ENCODE results near the gene TEAD3. TPM values are rescaled to one million over a fixed set of nuclear protein-coding genes. Genes with fewer than 3 reads are reported as not detected.
"Not testable (repeated sequence)": the region's sequence is repeated elsewhere in the genome, so short reads cannot be mapped to it uniquely, and the experiment has no call there.

The TEAD3 gene
- total RNA-seq, 1 donor from 2014 or later = 6.8 TPM

DNA sequence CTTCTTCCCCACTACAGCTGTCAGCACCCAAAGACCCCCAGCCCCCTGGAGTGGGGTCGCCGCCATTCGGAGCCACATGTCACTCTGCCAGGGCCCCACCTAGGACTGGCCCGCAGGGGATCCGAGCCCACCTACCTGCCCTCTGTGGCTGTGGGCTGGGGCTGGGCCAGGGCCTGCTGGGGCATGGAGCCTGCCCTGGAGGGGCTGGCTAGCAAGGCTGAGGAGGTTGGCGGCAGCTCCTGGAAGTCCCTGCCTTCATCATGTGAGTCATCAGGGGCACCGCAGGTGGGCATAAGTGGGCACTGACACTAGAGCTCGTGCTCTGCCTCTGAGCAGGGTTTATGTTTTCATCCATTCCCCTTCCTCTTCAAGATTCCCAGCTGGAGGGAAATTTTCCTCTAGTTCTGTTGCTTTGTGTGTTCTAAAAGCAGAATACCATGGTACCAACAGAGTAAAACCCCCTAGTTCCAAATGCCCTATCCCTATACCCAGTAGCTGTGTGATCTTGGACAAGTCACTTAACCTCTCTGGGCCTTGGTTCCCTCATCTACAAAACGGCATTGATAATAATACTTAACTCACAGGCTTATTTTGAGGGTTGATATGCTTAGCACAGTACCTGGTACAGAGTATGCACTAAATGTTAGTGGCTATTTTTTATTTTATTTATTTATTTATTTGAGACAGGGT is 53.4 kb downstream of the TEAD3 start:
- Histone ChIP-seq H3K4me3 (ENCODE audit: low read length in 3 of 3) (no peak overlapping the region), H3K9ac (ENCODE audit: low read depth in 1 of 3, low read length in 3 of 3) (no peak overlapping the region), H3K4me1 (ENCODE audit: control insufficient read depth in 3 of 3, insufficient read depth in 3 of 3, low read length in 3 of 3) (no peaks in the 10 kb centered on the region)

DNA sequence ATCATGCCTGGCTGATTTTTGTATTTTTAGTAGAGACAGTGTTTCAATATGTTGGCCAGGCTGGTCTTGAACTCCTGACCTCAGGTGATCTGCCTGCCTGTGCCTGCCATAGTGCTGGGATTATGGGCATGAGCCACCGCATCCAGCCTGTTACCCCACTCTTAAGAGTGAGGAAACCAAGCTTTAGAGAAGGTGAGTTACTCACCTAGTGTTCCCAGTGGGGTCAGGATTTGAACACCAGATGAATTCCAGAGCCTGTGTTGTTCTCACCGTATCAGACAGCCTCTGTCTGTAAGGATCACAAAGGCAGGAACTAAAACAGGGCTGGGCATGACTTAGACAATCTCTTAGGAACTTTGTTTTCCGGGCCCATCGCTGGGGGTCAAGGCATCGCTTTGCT is 54.2 kb downstream of the TEAD3 start:
- Histone ChIP-seq H3K36me3 (ENCODE audit: control insufficient read depth in 3 of 3, insufficient read depth in 3 of 3, low read length in 3 of 3) (peaks cover 0 to 2% (median 0%) of the 10 kb centered on the region in 3 donors), H3K9ac (ENCODE audit: low read depth in 1 of 3, low read length in 3 of 3) (no peak overlapping the region), H3K9me3 (ENCODE audit: control insufficient read depth in 3 of 3, low read length in 3 of 3) (no peaks in the 10 kb centered on the region), H3K4me3 (ENCODE audit: low read length in 3 of 3) (no peak overlapping the region), H3K27me3 (ENCODE audit: control insufficient read depth in 3 of 3, insufficient read depth in 3 of 3, low read length in 3 of 3) (no peaks in the 10 kb centered on the region), H3K4me1 (ENCODE audit: control insufficient read depth in 3 of 3, insufficient read depth in 3 of 3, low read length in 3 of 3) (no peaks in the 10 kb centered on the region), H3K27ac (ENCODE audit: low read depth, low read length) (no peak overlapping the region)

More for the DNA sequence above, 53.4 kb downstream of the TEAD3 start:
- H3K9me3 ChIP-seq (ENCODE audit: control insufficient read depth in 3 of 3, low read length in 3 of 3) = no peaks in the 10 kb centered on the region
- no peaks in the 10 kb centered on the region for H3K27me3 ChIP-seq (ENCODE audit: control insufficient read depth in 3 of 3, insufficient read depth in 3 of 3, low read length in 3 of 3)
- peaks cover 0 to 2% (median 0%) of the 10 kb centered on the region in 3 donors for H3K36me3 ChIP-seq (ENCODE audit: control insufficient read depth in 3 of 3, insufficient read depth in 3 of 3, low read length in 3 of 3)
- no peak overlapping the region for H3K27ac ChIP-seq (ENCODE audit: low read depth, low read length)

DNA sequence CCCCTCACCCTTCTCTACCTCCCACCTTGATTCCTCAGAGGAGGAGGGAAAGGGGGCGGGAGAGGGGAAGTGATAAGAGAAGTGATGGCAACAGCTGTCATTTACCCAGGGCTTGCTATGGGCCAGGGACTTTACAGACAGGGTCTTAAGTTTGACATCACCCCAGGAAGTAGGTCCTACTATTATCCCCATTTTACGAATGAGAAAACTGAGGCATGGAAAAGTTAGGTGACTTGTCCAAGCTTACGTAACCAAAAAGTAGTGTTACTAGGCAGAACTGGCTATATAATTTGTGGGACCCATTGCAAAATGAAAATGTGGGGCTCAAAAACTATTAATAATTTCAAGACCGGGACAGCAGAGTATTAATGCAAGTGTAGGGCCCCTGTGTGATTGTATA is 55.2 kb downstream of the TEAD3 start:
- H3K9ac ChIP-seq (ENCODE audit: low read depth in 1 of 3, low read length in 3 of 3) = no peak overlapping the region
- H3K9me3 ChIP-seq (ENCODE audit: control insufficient read depth in 3 of 3, low read length in 3 of 3) = no peaks in the 10 kb centered on the region
- H3K4me1 ChIP-seq (ENCODE audit: control insufficient read depth in 3 of 3, insufficient read depth in 3 of 3, low read length in 3 of 3) = no peaks in the 10 kb centered on the region
- H3K36me3 ChIP-seq (ENCODE audit: control insufficient read depth in 3 of 3, insufficient read depth in 3 of 3, low read length in 3 of 3) = peaks cover 0 to 2% (median 0%) of the 10 kb centered on the region in 3 donors
- H3K27me3 ChIP-seq (ENCODE audit: control insufficient read depth in 3 of 3, insufficient read depth in 3 of 3, low read length in 3 of 3) = no peaks in the 10 kb centered on the region
- no peak overlapping the region for H3K27ac ChIP-seq (ENCODE audit: low read depth, low read length)
- H3K4me3 ChIP-seq (ENCODE audit: low read length in 3 of 3) = no peak overlapping the region

DNA sequence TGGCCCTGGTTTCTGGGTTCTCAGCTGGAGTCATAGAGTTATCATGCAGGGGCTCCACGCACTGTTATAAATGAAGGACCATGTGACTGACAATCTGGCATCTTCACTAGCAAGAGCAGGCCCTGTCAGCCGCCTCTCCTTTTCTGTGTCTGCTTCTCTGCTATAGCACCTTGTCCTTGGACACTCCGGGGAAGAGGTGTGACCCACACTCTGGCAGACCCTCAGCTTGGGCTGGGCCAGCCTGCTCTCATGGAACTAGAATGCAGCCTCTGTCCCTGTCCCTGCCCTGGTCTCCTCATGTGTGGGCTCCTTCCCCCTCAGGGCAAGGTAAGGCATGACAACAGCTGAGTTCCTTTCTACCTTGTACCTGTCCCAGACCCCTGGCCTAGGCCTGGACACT is 55.7 kb downstream of the TEAD3 start:
- Histone ChIP-seq H3K36me3 (ENCODE audit: control insufficient read depth in 3 of 3, insufficient read depth in 3 of 3, low read length in 3 of 3) (peaks cover 0 to 2% (median 0%) of the 10 kb centered on the region in 3 donors), H3K27me3 (ENCODE audit: control insufficient read depth in 3 of 3, insufficient read depth in 3 of 3, low read length in 3 of 3) (no peaks in the 10 kb centered on the region)

DNA sequence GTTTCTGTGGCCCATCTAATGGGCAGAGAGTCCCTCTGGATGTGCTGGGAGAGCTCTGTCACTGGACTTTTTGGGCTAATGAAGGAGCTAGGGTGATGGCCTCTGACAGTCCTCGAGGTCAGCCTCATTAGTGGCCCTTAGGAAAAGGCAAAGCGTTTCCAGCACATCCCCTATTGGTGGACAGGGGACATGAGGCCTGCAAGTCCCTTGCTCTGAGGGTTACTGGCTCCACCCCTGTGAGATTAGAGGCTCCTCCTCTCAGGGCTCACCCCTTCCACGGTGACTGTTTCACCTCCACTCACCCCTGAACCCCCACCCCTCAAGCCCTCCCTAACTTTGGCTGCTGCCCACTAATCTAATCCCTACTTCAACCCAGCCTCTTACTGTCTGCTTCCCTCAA is 57.6 kb downstream of the TEAD3 start:
- H3K9ac ChIP-seq (ENCODE audit: low read depth in 1 of 3, low read length in 3 of 3) = no peak overlapping the region
- no peaks in the 10 kb centered on the region for H3K9me3 ChIP-seq (ENCODE audit: control insufficient read depth in 3 of 3, low read length in 3 of 3)
- peaks cover 3 to 10% (median 9%) of the 10 kb centered on the region in 3 donors for H3K4me1 ChIP-seq (ENCODE audit: control insufficient read depth in 3 of 3, insufficient read depth in 3 of 3, low read length in 3 of 3)
- H3K27ac ChIP-seq (ENCODE audit: low read depth, low read length) = no peak overlapping the region
- no peak overlapping the region for H3K4me3 ChIP-seq (ENCODE audit: low read length in 3 of 3)
- H3K36me3 ChIP-seq (ENCODE audit: control insufficient read depth in 3 of 3, insufficient read depth in 3 of 3, low read length in 3 of 3) = no peaks in the 10 kb centered on the region
- H3K27me3 ChIP-seq (ENCODE audit: control insufficient read depth in 3 of 3, insufficient read depth in 3 of 3, low read length in 3 of 3) = no peaks in the 10 kb centered on the region

More for the DNA sequence above, 55.7 kb downstream of the TEAD3 start:
- Histone ChIP-seq H3K9me3 (ENCODE audit: control insufficient read depth in 3 of 3, low read length in 3 of 3) (no peaks in the 10 kb centered on the region), H3K4me3 (ENCODE audit: low read length in 3 of 3) (no peak overlapping the region), H3K4me1 (ENCODE audit: control insufficient read depth in 3 of 3, insufficient read depth in 3 of 3, low read length in 3 of 3) (no peaks in the 10 kb centered on the region), H3K27ac (ENCODE audit: low read depth, low read length) (no peak overlapping the region), H3K9ac (ENCODE audit: low read depth in 1 of 3, low read length in 3 of 3) (no peak overlapping the region)

DNA sequence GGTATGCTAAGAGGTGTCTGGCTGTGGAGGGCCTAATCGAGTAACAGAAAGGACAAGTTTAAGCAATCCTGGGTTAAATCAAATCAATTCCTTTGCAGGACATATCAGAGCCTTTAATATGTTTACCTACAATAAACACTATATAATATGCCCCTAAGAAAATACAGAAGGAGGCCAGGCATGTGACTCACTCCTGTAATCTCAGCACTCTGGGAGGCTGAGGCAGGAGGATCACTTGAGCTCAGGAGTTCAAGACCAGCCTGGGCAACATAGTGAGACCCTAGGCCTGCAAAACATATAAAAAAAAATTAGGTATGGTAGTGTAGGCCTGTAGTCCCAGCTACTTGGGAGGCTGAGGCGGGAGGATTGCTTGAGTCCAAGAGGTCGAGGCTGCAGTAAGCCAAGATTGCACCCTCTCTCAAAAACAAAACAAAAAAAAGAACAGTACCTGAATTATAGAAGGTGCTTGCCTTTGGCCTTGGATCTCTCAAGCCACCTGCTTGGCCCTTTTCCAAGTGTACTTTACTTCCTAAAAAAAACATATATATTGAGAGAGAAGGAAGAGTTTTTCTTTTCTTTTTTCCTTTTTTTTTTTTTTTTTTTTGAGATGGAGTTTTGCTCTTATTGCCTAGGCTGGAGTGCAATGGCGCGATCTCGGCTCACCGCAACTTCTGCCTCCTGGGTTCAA is 58.4 kb downstream of the TEAD3 start:
- not testable (repeated sequence) for H3K9me3 ChIP-seq (ENCODE audit: control insufficient read depth in 3 of 3, low read length in 3 of 3); H3K36me3 ChIP-seq (ENCODE audit: control insufficient read depth in 3 of 3, insufficient read depth in 3 of 3, low read length in 3 of 3); H3K27me3 ChIP-seq (ENCODE audit: control insufficient read depth in 3 of 3, insufficient read depth in 3 of 3, low read length in 3 of 3); H3K9ac ChIP-seq (ENCODE audit: low read depth in 1 of 3, low read length in 3 of 3); H3K4me3 ChIP-seq (ENCODE audit: low read length in 3 of 3); H3K27ac ChIP-seq (ENCODE audit: low read depth, low read length)
- H3K4me1 ChIP-seq (ENCODE audit: control insufficient read depth in 3 of 3, insufficient read depth in 3 of 3, low read length in 3 of 3) = peaks cover 3 to 10% (median 9%) of the 10 kb centered on the region in 3 donors

DNA sequence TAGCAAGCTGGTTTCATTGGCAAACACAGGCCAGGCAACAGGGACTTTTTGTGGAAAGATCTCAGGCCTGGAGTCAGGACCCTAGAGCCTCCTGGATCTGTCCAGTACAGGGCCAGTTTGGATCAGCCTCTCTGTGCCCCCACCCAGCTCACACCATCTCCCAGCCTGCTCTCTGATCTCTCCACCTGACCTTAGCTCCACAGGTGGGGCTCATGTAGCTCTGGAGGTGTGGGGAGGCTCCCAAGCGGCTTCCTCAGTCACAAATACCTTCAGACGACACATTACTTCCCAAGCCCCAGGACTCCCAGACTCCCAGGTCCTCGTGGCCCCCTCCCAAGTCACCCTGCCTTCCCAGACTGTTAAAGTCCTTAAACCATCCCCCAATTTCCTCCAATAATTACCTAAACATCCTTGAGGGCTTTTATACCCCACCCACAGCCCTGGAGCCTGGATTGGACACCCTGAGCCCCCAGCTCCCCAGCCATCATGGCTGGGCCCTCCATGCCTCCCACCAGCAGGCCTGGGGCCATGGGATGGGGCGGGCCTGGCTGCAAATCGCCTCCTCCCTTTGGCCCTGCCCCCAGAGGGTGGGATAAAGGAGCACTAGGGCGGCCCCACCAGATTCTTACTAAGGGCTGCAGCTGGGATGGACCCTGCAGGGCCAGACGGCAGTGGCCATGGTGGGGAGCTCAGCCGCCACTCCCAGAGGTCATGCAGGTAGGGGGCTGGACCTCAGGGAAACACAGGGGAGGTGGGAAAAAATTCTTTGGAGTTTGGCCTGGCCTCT is 60.6 kb downstream of the TEAD3 start:
- H3K36me3 ChIP-seq (ENCODE audit: control insufficient read depth in 3 of 3, insufficient read depth in 3 of 3, low read length in 3 of 3) = no peaks in the 10 kb centered on the region
- H3K27me3 ChIP-seq (ENCODE audit: control insufficient read depth in 3 of 3, insufficient read depth in 3 of 3, low read length in 3 of 3) = no peaks in the 10 kb centered on the region
- no peak overlapping the region for H3K9ac ChIP-seq (ENCODE audit: low read depth in 1 of 3, low read length in 3 of 3)
- H3K4me1 ChIP-seq (ENCODE audit: control insufficient read depth in 3 of 3, insufficient read depth in 3 of 3, low read length in 3 of 3) = peaks cover 3 to 10% (median 9%) of the 10 kb centered on the region in 3 donors
- no peaks in the 10 kb centered on the region for H3K9me3 ChIP-seq (ENCODE audit: control insufficient read depth in 3 of 3, low read length in 3 of 3)
- no peak overlapping the region for H3K27ac ChIP-seq (ENCODE audit: low read depth, low read length)
- H3K4me3 ChIP-seq (ENCODE audit: low read length in 3 of 3) = no peak overlapping the region

DNA sequence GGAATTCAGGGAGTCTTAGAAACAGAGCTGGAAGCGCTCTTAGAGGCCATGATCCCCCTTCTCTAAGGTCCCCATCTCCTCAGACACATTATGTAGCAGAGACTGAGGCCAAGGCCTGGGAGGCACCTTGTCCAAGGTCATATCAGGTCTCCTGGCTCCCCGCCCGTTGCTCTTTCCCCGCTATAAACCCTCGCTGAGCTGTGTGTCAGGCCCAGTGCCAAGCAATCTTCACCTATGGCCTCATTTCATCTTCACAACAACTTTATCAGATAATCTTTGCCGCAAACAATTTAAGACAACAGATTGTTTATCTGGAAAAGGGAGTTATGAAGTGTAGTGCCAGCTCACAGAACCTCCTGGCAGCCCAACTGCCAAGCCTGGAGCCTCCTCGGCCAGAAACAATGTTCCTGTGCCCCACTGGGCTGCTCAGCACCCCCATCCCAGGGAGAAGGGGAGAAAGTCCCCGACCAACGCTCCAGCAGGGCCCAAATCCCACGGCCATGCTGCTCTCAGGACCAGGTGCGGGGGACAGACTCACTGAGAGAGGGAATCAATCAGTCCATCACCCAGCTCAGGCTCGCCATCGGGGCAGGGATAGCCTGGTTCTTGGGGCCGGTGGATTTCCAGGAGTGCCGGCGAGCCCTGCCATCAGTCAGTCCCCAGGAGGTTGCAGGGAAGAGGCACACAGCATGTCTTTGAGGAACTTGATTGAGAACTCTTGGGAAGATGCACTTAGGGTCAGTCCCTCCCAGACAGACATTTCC is 61.6 kb downstream of the TEAD3 start:
- Histone ChIP-seq H3K4me1 (ENCODE audit: control insufficient read depth in 3 of 3, insufficient read depth in 3 of 3, low read length in 3 of 3) (peaks cover 3 to 10% (median 9%) of the 10 kb centered on the region in 3 donors), H3K27ac (ENCODE audit: low read depth, low read length) (no peak overlapping the region), H3K36me3 (ENCODE audit: control insufficient read depth in 3 of 3, insufficient read depth in 3 of 3, low read length in 3 of 3) (no peaks in the 10 kb centered on the region), H3K9ac (ENCODE audit: low read depth in 1 of 3, low read length in 3 of 3) (peak overlapping the region in 2 of 3 donors; percentile 21 to 28), H3K9me3 (ENCODE audit: control insufficient read depth in 3 of 3, low read length in 3 of 3) (no peaks in the 10 kb centered on the region), H3K4me3 (ENCODE audit: low read length in 3 of 3) (no peak overlapping the region), H3K27me3 (ENCODE audit: control insufficient read depth in 3 of 3, insufficient read depth in 3 of 3, low read length in 3 of 3) (no peaks in the 10 kb centered on the region)

DNA sequence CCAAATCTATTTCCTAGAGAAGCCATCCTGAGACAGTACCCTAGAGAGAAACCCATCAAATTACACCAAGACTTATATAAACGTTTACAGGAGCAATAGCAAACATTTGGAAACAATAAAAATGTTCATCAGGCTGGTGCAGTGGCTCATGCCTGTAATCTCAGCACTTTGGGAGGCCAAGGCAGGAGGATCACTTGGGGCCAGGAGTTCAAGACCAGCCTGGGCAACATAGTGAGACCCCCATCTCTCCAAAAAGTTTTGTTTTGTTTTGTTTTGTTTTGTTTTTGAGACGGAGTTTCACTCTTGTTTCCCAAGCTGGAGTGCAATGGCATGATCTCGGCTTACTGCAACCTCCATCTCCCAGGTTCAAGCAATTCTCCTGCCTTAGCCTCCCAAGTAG is 64.2 kb downstream of the TEAD3 start:
- H3K27ac ChIP-seq (ENCODE audit: low read depth, low read length); H3K9me3 ChIP-seq (ENCODE audit: control insufficient read depth in 3 of 3, low read length in 3 of 3); H3K27me3 ChIP-seq (ENCODE audit: control insufficient read depth in 3 of 3, insufficient read depth in 3 of 3, low read length in 3 of 3); H3K36me3 ChIP-seq (ENCODE audit: control insufficient read depth in 3 of 3, insufficient read depth in 3 of 3, low read length in 3 of 3); H3K4me3 ChIP-seq (ENCODE audit: low read length in 3 of 3); H3K9ac ChIP-seq (ENCODE audit: low read depth in 1 of 3, low read length in 3 of 3): not testable (repeated sequence)
- H3K4me1 ChIP-seq (ENCODE audit: control insufficient read depth in 3 of 3, insufficient read depth in 3 of 3, low read length in 3 of 3) = peaks cover 3 to 10% (median 9%) of the 10 kb centered on the region in 3 donors

Measured in skeletal muscle tissue (tissue), 4 donors.